Measurements from ENCODE around the gene CCPG1.

DNA sequence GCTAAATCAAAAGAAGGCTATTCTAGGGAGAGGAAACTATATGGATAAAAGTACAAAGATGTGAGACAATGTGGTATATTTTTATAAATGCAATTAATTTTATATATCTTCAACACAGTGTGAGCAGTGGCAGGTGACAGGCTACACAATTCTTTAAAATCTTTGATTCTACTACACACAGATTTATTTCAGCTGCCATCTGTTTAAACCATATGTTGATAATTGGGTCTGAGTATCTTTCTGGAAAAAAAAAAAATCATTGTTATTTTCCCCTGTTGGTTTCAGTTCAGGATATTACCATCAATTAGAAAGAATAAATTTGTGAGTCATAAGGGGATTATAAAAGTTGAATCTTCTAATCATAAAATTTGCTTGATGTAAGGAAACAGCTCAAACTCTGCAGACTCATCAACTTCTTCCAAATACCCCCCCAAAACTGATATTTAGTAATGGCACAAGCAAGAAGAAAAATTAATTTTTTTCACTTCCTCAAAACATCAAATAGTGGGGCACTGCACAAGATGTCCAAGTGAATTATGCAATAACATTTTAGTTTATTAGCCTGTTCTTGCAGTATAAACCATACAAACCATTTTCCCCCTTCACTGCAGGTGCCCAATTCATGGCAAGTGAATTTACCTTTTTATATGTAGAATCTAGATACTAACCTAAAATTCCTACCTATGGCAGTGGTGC, 12.2 kb upstream of the CCPG1 start:
- no peak for TF ChIP-seq POLR2AphosphoS5 (IDR thresholded peaks at IDR 0.05; ENCODE audit: borderline replicate concordance, low read depth, low read length)
- no peak for TF ChIP-seq EZH2 (IDR thresholded peaks at IDR 0.05)

Data from SK-N-MC (cell line).